ENCODE measurements around the gene CRACR2B.

The CRACR2B gene

GRCh38 chr11:830295-831117 lies 2.8 kb downstream of the CRACR2B start:
- TF ChIP-seq, protein P1, sequence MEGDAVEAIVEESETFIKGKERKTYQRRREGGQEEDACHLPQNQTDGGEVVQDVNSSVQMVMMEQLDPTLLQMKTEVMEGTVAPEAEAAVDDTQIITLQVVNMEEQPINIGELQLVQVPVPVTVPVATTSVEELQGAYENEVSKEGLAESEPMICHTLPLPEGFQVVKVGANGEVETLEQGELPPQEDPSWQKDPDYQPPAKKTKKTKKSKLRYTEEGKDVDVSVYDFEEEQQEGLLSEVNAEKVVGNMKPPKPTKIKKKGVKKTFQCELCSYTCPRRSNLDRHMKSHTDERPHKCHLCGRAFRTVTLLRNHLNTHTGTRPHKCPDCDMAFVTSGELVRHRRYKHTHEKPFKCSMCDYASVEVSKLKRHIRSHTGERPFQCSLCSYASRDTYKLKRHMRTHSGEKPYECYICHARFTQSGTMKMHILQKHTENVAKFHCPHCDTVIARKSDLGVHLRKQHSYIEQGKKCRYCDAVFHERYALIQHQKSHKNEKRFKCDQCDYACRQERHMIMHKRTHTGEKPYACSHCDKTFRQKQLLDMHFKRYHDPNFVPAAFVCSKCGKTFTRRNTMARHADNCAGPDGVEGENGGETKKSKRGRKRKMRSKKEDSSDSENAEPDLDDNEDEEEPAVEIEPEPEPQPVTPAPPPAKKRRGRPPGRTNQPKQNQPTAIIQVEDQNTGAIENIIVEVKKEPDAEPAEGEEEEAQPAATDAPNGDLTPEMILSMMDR (IDR thresholded peaks at IDR 0.05; ENCODE audit: insufficient read depth, low read length, poor library complexity, severe bottlenecking): no peak
- H3K4me3 ChIP-seq (replicated peaks; ENCODE audit: low read depth, low read length): peak overlapping the region; percentile 14
- no peaks in the 10 kb centered on the region for H3K36me3 ChIP-seq (ENCODE audit: control insufficient read depth, insufficient read depth, low read length)
- peaks cover 1% of the 10 kb centered on the region for H3K27me3 ChIP-seq (replicated peaks; ENCODE audit: control insufficient read depth, insufficient read depth, low read length)
- DNase-seq (ENCODE audit: extremely low read depth, insufficient read length): peak; percentile 80

GRCh38 chr11:831118-831864 lies 3.6 kb downstream of the CRACR2B start:
- DNase-seq (ENCODE audit: extremely low read depth, insufficient read length): no peak
- no peak overlapping the region for H3K4me3 ChIP-seq (replicated peaks; ENCODE audit: low read depth, low read length)
- H3K27me3 ChIP-seq (replicated peaks; ENCODE audit: control insufficient read depth, insufficient read depth, low read length): peaks cover 1% of the 10 kb centered on the region
- TF ChIP-seq, protein P1 (IDR thresholded peaks at IDR 0.05; ENCODE audit: insufficient read depth, low read length, poor library complexity, severe bottlenecking): no peak
- H3K36me3 ChIP-seq (ENCODE audit: control insufficient read depth, insufficient read depth, low read length): no peaks in the 10 kb centered on the region

DNA sequence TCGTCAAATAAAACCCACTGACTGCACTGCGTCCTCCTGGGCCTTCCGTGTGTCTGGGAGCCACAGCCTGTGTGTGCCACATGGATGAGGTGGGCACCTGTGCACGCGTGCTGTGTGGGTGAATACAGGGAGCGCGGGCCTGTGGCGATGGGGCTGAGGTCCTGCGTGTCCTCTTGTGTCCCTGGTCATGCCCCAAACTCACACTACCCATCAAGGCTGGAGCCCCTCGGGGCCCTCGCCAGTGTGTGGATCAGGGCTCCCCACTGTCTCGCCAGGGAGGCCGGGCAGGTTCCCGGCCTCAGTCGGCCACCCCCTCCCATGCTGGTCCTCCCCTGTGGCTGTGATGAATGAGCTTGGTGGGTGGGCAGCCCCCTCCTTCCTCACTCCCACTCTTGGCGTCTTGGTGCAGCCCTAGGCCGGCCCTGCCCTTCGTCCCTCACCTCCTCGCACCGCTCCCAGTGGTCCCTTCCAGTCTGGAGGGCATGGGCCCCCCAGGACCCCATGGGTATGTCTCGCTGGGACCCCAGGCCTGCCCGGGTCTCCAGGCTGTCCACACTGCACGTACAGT lies 4.3 kb downstream of the CRACR2B start:
- TF ChIP-seq, protein P1 (IDR thresholded peaks at IDR 0.05; ENCODE audit: insufficient read depth, low read length, poor library complexity, severe bottlenecking): no peak
- H3K36me3 ChIP-seq (ENCODE audit: control insufficient read depth, insufficient read depth, low read length): peaks cover 2% of the 10 kb centered on the region; the same call in 1 of the 2 replicates
- peaks cover 1% of the 10 kb centered on the region for H3K27me3 ChIP-seq (replicated peaks; ENCODE audit: control insufficient read depth, insufficient read depth, low read length)
- DNase-seq (ENCODE audit: extremely low read depth, insufficient read length): no peak
- peak overlapping the region; percentile 50 for H3K4me3 ChIP-seq (replicated peaks; ENCODE audit: low read depth, low read length)

DNA sequence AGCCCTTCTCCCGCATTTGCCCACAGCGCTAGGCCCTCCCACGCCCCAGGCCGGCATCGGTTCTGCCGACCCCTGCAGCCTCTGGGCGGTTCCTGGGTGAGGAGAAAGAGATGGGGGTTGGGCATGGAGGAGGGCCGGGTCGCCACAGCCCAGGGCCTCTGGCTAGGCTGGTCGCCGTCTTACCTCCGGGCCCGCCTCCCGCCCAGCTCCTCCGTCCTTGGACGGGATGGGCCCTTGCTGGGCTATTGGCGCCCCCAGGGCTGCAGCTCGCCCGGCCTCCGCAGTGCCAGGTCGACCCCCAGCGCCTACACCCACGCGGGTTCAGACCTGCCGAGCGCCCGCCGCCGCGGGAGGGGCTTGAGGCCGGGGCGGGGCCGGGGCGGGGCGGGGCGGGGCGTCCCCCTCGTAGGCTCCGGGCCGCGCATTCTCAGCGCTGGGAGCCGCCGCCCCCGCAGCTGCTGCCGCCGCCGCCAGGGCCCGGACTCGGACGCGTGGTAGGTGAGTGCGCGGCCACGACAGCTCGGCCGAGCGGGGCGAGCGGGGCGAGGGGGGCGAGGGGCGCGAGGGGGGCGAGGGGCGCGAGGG lies 4.9 kb downstream of the CRACR2B start, which contains the start of gene CD151:
Gene CD151, plus strand, starts transcription at position 424 of the 585 bp plus-strand sequence. CDS start 3,118 bp downstream, outside the sequence.
- H3K27me3 ChIP-seq (replicated peaks; ENCODE audit: control insufficient read depth, insufficient read depth, low read length): peaks cover 1% of the 10 kb centered on the region
- peak within 1 kb of the TSS; percentile 61 for H3K4me3 ChIP-seq (replicated peaks; ENCODE audit: low read depth, low read length)
- peak; percentile 65 for DNase-seq (ENCODE audit: extremely low read depth, insufficient read length)
- TF ChIP-seq, protein P1 (IDR thresholded peaks at IDR 0.05; ENCODE audit: insufficient read depth, low read length, poor library complexity, severe bottlenecking): no peak
- H3K36me3 ChIP-seq (ENCODE audit: control insufficient read depth, insufficient read depth, low read length): peaks cover 6% of the 10 kb centered on the region

DNA sequence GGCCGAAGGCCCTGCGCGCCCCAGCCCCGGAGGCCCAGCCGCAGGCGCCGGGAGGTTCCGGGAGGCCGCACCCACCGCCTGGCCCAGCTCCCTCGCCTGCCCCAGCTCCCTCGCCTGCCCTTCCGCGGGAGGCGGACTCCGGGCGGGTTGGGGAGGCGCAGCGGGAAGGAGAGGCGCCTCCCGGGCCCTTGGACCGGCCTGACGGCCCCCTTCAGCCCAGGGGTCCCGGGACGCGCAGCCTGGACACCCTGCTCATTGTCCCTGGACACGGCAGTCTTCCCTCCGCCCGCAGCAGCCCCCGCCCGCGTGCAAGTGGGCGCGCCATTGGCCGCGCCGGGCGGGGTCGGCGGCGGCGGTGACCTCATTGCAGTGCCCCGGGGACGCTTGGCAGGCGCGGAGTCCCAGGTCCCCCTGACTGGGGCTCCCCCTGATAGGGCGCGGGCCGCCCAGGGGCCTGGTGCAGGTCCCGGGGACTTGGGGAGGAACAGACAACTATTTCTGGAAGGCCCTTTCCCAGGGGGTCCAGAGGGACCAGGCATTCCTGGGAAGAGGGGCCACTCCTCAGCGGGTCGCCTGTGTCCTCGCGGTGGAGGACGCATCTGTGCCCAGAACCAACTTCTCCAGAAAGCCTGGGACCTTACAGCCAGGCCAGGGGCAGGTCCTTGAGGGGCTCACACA lies 5.5 kb downstream of the CRACR2B start:
- Histone ChIP-seq H3K36me3 (ENCODE audit: control insufficient read depth, insufficient read depth, low read length) (peaks cover 10% of the 10 kb centered on the region), H3K4me3 (replicated peaks; ENCODE audit: low read depth, low read length) (peak overlapping the region; percentile 61), H3K27me3 (replicated peaks; ENCODE audit: control insufficient read depth, insufficient read depth, low read length) (peaks cover 1% of the 10 kb centered on the region)
- TF ChIP-seq, protein P1 (IDR thresholded peaks at IDR 0.05; ENCODE audit: insufficient read depth, low read length, poor library complexity, severe bottlenecking): no peak
- DNase-seq (ENCODE audit: extremely low read depth, insufficient read length): peak; percentile 57
